ENCODE results near the gene BNC1.

BNC1 gene, protein sequence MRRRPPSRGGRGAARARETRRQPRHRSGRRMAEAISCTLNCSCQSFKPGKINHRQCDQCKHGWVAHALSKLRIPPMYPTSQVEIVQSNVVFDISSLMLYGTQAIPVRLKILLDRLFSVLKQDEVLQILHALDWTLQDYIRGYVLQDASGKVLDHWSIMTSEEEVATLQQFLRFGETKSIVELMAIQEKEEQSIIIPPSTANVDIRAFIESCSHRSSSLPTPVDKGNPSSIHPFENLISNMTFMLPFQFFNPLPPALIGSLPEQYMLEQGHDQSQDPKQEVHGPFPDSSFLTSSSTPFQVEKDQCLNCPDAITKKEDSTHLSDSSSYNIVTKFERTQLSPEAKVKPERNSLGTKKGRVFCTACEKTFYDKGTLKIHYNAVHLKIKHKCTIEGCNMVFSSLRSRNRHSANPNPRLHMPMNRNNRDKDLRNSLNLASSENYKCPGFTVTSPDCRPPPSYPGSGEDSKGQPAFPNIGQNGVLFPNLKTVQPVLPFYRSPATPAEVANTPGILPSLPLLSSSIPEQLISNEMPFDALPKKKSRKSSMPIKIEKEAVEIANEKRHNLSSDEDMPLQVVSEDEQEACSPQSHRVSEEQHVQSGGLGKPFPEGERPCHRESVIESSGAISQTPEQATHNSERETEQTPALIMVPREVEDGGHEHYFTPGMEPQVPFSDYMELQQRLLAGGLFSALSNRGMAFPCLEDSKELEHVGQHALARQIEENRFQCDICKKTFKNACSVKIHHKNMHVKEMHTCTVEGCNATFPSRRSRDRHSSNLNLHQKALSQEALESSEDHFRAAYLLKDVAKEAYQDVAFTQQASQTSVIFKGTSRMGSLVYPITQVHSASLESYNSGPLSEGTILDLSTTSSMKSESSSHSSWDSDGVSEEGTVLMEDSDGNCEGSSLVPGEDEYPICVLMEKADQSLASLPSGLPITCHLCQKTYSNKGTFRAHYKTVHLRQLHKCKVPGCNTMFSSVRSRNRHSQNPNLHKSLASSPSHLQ

DNA sequence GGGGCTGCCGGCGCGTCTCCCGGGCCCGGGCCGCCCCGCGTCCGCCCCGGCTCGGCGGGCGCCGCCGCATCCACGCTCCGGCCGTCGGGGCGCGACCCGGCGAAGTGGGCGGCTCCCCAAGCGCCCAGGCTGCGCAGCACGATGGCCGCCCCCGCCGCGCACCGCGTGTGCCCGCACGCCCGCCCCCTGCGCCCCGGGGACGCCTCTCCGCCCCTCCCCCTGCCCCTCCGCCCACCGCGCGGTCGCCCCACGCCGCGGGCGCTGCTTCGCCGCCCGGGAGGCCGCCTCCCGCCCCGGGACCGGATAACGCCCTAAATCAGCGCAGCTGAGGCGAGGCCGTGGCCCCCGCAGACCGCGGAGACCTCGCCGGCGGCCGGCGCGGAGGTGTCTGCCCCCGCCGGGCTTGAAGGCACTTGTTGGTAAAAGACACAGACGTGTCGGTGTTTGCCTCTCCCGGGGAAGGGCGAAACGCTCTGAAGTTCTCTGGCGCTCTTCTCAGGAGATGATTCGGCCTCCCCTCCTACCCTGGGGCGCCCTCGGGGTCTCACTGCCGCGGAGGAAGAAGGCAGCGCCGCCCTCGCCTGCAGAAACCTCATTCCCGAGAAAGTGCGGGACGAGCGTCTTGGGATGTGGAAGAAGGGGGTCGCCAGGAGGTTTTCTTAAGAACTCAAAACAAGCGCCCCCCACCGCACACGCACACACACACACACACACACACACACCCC is at the start of gene BNC1:
Gene BNC1 (minus strand): TSS at position 106 of the 725 bp plus-strand sequence. CDS start 36 bp downstream, at position 70.
- in situ Hi-C loops (cut with HindIII; ENCODE audit: low sequenced_read_pairs), result no loop called here

DNA sequence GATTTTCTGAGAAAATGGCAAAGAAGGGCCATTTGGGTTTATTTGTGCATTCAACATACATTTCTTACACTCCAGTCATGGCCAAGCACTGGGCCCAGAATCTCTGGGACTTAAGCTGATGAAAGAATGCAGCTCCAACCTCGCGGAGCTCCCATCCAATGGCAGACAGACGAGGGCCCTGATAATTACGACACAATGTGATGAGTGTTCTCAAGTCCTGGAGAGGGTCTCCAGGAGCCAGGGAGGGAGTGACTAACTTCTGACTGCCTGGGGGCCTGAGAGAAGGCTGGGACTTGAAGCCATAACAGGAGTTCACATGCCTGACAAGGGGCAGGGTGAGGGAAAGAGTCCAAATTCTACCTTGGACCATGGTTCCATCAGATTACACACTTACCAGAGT is 42.6 kb upstream of the BNC1 start:
- in situ Hi-C loops (cut with HindIII; ENCODE audit: low sequenced_read_pairs), result no loop called here

DNA sequence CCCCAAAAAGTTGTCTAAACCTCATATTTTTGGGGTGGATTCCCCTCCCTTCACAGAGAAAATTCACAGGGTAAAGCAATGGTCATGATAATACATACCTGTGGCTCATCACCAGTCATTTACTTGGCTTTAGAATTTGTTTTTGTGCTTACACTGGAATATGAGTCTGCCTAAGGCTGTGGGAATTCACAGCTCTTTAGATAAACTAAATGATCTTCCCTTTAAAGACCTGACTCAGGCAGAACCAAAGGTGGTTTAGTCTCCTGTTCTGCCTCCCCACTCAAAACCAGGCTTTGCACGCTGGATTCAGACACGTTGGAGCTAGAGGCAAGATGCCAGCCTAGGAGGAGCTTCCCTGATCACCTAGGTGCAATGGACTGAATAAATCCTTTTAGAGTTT is 40.3 kb upstream of the BNC1 start:
- in situ Hi-C loops (cut with HindIII; ENCODE audit: low sequenced_read_pairs), result no loop called here

DNA sequence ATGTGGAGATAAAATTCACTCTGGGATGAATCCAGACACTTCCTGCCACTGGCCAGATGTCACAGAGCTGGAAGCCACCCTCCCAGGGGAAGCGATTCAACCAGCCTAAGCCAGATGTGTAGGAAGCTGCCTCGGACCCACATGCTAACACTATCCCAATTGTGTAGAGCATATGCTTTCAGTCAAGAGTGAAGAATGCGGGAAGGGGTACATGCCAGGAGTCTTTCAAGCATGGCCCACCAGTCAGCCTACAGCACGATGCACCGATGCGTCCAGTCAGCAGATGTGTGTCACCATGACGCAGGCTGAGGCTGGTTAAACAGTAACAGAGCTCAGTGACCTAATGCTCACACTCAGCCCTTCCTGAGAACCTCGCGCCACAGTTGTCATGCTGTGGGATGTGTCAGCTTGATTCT is 38.8 kb upstream of the BNC1 start:
- in situ Hi-C loops (cut with HindIII; ENCODE audit: low sequenced_read_pairs), result no loop called here

DNA sequence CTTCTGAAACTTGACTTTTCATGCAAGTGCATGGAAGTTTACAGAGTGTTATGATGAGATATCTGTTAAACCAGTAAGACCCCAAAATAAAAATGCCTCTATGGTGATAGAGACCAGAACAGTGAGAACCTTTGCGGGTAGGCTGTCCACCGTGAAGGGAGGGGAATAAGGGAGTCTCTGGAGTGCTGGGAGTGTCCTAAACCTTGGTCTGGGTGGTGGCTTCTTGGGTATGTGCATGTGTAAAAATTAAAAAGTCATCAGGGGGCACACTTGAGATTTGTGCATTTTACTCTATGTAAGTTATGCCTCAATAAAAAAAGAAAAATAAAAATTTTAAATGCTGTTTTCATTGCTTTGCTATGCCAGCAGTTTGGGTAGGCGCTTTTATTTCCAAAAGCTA is 38.2 kb upstream of the BNC1 start:
- in situ Hi-C loops (cut with HindIII; ENCODE audit: low sequenced_read_pairs), result no loop called here

DNA sequence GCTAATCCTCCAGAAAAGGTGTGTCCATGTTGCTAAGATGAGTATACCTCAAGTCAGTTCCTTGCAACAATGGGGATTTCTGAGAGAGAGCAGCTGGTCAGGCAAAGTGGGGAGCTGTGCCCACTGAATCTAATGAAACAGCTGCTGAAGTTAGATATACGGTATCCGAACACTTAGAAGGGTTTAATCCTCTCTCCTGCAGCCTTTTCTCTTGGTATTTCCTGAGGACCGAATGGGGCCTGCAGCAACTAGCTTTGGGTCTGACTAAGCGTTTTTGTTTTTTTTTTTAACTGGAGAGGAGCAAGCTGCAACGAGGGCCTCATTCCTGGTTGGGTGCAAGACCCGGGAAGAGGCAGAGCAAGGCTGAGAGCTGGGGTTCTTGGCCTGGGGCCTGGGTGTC is 37.6 kb upstream of the BNC1 start:
- in situ Hi-C loops (cut with HindIII; ENCODE audit: low sequenced_read_pairs), result no loop called here

DNA sequence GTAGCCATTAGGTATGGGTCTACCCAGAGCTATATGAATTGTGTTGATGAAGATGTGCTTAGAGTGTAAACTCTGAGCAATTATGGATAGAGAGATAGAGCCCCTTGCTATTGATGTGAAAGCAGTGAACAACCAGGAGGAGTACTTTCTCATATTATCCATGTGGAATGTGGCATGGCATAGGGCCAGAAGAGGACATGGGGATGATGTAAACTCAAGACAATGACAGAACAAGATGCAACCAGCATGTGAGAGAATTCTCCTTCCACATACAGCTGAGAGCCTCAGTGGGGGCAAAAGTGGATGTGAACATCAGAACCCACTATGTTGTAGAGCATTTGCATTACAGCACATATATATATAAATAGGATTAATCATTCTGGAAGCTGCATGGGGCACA is 36.4 kb upstream of the BNC1 start:
- in situ Hi-C loops (cut with HindIII; ENCODE audit: low sequenced_read_pairs), result no loop called here

DNA sequence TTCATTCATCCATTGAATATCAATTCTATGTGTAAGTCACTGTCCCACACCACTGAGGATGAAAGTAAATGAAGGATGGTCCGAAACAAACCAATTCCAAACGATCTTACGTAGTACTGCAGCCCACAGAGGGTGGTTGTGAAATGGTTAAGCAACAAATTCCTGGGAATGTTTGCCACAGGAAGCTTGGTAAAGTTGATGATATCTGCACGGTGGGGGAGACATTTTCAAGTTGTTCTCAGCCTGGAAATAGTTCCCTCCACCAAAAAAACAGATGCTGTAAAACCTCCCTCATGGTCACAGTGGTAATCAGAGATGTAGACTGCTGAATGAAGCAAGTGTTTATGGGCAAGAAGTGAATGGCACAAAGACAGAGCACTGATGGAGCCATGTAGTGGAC is 35.9 kb upstream of the BNC1 start:
- in situ Hi-C loops (cut with HindIII; ENCODE audit: low sequenced_read_pairs), result no loop called here

DNA sequence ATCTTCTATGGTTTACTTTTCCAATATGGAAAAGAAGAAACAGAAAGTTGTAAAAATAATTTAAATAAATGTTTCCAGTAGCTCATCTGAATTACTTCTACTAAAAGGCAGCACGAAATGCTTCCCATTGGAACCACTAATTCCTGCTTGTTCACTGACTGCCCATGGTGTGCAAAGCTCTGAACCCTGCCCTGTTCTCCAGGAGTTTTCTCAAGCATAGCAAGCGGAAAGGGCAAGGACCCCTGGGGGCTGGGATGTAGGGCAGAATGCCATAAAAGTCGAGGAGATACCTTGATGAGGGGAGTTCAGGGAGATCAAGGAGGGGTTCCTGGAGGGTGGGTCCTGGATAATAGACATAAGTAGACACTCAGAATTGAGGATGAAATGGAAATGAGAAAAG is 35.3 kb upstream of the BNC1 start:
- in situ Hi-C loops (cut with HindIII; ENCODE audit: low sequenced_read_pairs), result no loop called here

DNA sequence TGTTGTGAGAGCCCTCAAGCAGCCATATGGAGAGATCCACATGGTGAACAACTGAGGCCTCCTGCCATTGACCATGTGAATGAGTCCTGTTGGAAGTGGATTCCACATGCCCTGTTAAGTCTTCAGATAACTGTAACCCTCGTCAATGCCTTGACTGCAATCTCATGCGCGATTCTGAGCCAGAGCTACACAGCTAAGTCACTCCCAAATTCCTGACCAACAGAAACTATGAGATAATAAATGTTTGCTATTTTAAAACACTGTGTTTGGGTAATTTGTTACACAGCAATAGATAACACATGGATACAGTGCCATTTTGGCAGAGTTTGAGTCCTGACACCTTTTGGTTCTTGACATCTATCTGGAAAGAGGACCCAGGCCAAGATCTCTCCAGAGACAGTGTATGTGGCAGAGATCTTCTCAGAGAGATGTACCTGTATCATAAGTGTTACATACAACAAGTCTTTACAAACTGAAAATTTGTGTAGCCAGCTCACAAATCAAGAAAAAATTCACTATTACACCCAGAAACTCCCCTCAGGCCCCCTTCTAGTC is 34.5 kb upstream of the BNC1 start:
- in situ Hi-C loops (cut with HindIII; ENCODE audit: low sequenced_read_pairs), result no loop called here

DNA sequence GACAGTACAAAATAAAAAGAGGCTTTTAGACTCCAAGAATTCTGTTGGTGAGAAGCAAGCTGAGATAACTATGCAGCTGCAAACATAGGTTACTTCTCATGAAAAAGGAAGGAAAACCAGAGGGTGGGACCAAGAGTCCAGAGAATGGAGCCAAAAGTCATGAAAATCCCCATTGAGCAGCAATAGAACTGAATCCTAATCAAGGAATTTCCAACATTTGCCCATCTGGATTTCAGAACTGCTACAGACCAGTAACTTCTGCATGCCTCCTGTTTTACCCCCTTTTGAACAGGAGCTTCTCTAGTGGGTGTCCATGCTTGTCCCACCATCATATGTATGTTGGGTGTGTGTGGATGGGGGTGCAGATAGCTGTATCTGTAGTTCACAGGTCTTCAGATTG is 33.6 kb upstream of the BNC1 start:
- in situ Hi-C loops (cut with HindIII; ENCODE audit: low sequenced_read_pairs), result no loop called here

DNA sequence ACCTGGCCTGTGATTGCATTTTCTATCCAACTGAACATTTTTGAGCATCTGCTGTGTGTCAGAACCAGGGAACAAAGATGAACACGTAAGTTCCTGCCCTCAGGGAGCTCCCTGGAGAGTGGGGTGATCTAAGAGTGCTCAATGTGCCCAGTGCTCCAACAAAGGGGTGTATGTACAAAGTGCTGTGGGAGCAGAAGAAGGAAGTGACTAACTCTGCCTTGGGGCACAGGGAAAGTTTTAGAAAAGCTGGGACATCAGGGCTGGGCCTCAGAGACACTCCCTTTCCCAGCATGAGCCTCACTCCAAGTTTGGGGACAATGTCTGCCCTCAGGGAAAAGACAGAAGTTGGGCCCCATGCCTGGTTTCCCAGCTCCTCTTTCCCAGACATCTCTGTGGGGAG is 27.6 kb upstream of the BNC1 start:
- in situ Hi-C loops (cut with HindIII; ENCODE audit: low sequenced_read_pairs), result no loop called here

DNA sequence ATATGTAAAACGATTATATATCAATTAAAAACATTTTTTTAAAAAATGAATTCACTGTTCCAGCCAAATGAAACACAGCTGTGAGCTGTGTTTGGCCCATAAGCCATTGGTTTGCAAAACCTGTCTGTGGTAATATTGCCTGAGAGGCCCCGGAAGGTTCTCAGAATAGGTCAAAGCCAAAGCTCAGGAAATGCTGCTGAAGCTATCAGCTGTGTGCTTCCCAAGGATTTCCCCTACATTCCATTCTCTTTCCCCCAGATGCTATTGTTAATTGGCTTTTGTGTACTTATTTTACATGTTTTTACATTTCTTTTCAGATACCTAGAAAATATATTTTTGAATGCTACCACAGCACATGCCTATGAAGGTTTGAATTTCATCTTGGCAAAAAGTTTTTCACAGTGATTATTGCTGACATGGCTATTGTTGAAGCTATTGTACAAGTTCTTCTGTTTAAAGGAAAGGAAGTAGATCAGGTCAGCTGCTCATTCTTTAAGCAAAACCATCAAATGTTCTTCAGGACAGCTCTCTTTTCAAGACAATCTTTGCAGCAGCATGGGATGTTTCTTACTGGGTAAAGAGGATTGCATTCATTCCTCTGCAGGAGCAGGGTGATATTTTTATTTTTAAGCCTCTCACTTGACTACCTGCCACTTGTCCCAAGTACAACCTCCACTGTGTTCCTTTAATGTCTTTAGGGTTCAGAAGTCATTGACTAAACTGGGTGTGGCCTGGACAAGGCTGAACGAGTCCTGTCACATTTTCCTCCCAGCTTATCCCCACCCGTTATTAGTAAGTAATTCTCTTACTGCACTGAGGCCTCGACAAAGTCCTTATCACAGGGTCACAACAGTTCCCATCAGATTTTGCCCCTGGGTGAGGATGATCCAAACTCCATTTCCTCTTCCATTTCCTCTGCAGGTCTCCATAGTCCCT is 26.3 kb upstream of the BNC1 start:
- in situ Hi-C loops (cut with HindIII; ENCODE audit: low sequenced_read_pairs), result no loop called here

DNA sequence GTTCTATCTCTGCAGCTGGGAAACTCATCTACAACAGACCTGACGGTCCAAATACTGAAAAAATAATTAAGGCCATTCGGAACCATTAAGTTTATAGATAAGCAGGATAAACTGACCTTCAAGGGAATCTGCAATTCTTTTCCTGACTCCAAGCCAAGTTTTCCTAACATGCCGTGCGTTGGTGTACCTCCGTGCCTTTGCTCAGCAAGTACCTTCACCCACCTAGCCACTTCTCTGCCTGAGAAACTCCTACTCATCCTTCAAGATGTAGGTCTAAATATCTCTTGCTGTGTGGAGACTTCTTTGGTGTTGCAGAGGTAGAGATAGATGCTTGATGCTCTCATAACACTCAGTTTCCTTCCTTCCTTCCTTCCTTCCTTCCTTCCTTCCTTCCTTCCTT is 24.2 kb upstream of the BNC1 start:
- in situ Hi-C loops (cut with HindIII; ENCODE audit: low sequenced_read_pairs), result no loop called here

DNA sequence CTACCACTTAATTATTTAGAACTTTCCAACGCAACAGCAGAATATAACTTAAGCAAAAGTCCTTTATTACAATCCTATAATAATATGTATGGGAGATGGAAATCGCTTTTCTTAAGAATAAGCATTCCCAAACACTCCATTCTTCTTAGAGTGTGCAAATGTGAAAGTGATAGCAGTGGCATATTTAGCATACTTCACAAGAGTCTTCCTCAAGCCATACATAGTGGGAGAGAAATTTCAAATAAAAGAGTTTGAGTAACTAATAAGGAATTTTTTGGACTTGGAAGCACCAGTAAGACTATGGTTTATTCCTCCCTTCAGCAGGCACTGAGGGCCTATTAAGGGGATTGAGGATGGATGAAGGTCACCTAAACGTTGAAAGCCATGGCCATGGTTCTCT is 22.1 kb upstream of the BNC1 start:
- in situ Hi-C loops (cut with HindIII; ENCODE audit: low sequenced_read_pairs), result no loop called here

DNA sequence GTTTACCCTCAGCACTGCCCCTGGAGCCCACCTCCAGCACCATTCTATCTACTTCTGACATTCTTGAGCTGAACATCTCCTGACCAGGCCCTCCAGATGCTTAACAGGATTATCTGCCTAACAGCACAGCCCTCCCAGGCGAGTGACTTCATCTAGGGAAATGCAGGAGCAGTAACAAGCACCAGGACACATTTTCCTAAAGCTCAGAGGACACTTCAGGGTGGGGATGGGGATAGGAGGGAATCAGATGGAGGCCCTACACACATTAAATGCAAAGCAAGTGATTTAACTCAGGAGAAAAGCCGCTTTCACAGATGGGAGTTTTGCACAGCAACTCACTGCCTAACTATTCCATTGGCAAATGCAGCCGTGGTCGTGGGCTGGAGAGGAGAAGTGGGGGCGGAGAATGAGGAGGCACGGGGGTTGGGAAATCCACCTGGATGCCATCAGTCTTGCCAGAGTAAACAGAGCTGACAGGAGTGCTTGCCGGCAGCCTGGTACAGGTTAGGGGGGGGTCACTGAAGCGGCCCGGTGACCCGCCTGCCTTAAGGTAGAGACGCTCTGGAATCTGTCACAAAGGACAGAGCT is 21.3 kb upstream of the BNC1 start:
- in situ Hi-C loops (cut with HindIII; ENCODE audit: low sequenced_read_pairs), result no loop called here

DNA sequence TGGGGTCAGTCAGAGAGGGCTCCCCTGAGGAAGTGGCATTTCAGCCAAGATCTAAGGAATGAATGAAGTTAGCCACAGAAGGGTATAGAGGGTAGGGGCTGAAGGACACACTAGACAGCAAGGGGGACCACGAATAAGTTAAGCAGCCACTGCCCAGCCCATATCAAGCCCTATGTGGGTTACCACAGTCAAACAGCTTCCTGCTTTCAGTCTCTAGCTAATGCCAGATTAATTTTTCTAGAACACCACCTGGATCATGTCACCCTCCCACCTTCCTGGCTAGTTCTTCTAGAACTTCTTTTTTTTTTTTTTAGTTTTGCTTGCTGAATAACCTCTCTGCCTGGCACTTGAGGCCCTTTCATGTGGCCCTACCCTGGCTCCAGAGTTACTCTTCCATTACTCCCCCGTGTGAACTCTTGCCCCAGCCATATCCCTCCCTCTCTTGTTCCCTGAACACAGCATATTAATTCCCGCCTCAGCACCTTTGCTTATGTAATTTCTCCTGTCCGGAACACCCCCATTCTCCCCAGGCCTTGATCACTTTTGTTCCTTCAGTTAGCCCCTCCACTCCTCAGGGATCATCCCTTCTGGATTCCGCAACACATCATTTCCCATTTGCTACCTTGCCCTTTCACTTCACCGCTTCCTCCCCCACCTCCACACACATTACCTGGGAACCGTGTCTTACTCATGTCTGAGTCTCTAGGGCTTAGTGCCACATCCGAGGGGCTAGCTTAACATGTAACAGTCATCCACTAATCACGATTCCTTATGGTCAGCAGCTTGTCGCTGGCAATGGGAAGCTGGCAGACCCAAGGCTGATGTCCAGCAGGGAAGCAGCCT is 20.6 kb upstream of the BNC1 start:
- in situ Hi-C loops (cut with HindIII; ENCODE audit: low sequenced_read_pairs), result no loop called here

DNA sequence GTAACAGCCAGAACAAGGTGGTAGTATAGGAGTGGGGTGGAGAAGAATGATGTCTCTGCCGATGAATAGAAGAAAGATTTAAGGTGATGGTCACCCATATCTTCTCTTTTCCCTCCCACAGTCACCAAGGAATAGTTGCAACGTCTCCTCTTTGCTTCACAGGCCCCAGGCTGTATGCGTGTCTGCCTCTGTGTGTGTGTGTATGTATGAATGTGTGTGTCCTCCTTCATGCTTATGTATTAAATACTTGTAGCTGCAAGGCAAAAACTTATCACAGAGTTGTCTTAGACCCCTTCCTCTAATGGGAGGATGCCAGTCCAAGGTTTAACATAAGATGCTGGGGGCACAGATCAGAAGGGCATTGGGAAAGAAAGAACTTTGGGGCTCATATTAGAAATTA is 19.1 kb upstream of the BNC1 start:
- in situ Hi-C loops (cut with HindIII; ENCODE audit: low sequenced_read_pairs), result no loop called here

DNA sequence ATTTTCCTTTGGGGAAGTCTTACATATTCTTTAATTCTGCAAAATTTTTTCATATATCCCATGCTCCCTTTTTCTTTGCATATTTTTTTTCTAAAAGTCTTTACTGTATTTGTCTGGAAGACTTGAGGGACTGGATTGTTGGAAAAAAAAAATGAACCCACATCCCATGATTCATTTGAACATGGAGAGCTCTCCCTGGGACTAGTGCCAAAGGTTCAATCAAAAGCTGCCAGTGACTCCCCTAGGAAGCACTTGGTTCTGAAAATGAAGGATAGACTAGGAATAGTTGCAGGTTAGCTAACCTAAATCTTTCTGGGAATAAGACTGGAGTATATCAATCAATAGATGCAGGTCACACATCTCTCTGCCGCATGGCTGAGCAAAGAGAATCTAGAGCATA is 16.4 kb upstream of the BNC1 start:
- in situ Hi-C loops (cut with HindIII; ENCODE audit: low sequenced_read_pairs), result no loop called here

All from endothelial cell of hepatic sinusoid (primary cell).